DND-41 (cell line): Measurements from ENCODE around the gene PCNX2.

Source experiments
- ATAC-seq: fragments of 200-7000 bp; cut with Tn5 transposase; 3 replicates; pipeline ENCODE4 v1.9.1; 2021; ENCODE audit warnings: low read depth; ENCODE audit not compliant: insufficient read depth
- DNase-seq: peaks from one replicate; pipeline ENCODE4 v3.0.0-alpha.2; 2020
- H2AFZ ChIP-seq: 2 replicates; pipeline ENCODE4 v1.6.0; 2012; ENCODE audit warnings: low read depth, low read length
- H3K27ac ChIP-seq: 2 replicates; pipeline ENCODE4 v1.5.1; 2012; ENCODE audit warnings: low read length, inconsistent platforms
- H3K27me3 ChIP-seq: fragments of 200-600 bp; sonication (generic); 2 replicates; pipeline ENCODE4 v1.6.0; 2012; ENCODE audit warnings: low read length, mild to moderate bottlenecking, inconsistent platforms; ENCODE audit not compliant: insufficient read depth, poor library complexity
- H3K36me3 ChIP-seq: 2 replicates; pipeline ENCODE4 v1.5.1; 2012; ENCODE audit warnings: low read length, inconsistent platforms; ENCODE audit not compliant: insufficient read depth
- H3K4me1 ChIP-seq: 2 replicates; pipeline ENCODE4 v1.5.1; 2012; ENCODE audit warnings: mild to moderate bottlenecking, low read length; ENCODE audit not compliant: insufficient read depth
- H3K4me2 ChIP-seq: 2 replicates; pipeline ENCODE4 v1.6.0; 2012; ENCODE audit warnings: mild to moderate bottlenecking, moderate library complexity, low read length, inconsistent platforms; ENCODE audit not compliant: insufficient read depth
- H3K4me3 ChIP-seq, 2 experiments: fragments of 200-600 bp in 1 of 2; shearing (Covaris generic) in 1 of 2; 2 replicates each; pipeline ENCODE4 v1.5.1; 2012 to 2016; ENCODE audit warnings: inconsistent platforms in 2 of 2, low read length in 2 of 2, mild to moderate bottlenecking in 2 of 2, low read depth in 1 of 2, moderate library complexity in 1 of 2
- H3K79me2 ChIP-seq: 2 replicates; pipeline ENCODE4 v1.6.0; 2012; ENCODE audit warnings: low read length, inconsistent platforms; ENCODE audit not compliant: insufficient read depth
- H3K9ac ChIP-seq: 2 replicates; pipeline ENCODE4 v1.6.0; 2012; ENCODE audit warnings: low read depth, mild to moderate bottlenecking, inconsistent platforms, low read length, moderate library complexity
- H3K9me3 ChIP-seq: 2 replicates; pipeline ENCODE4 v1.5.1; 2012; ENCODE audit warnings: low read length, moderate library complexity, mild to moderate bottlenecking, inconsistent platforms; ENCODE audit not compliant: insufficient read depth, severe bottlenecking
- H4K20me1 ChIP-seq: 2 replicates; pipeline ENCODE4 v1.6.0; 2012; ENCODE audit warnings: low read length; ENCODE audit not compliant: insufficient read depth
- CTCF ChIP-seq: IDR thresholded peaks from 2 replicates; pipeline ENCODE4 v1.5.1; 2012; ENCODE audit warnings: borderline replicate concordance, low read length, moderate library complexity, mild to moderate bottlenecking; ENCODE audit not compliant: poor library complexity, severe bottlenecking; ENCODE audit errors: extremely low read depth
- EZH2 ChIP-seq: IDR thresholded peaks from 3 replicates; pipeline ENCODE4 v1.6.1; 2012; ENCODE audit warnings: borderline replicate concordance, low read depth, mild to moderate bottlenecking, moderate library complexity, low read length, inconsistent platforms; ENCODE audit not compliant: severe bottlenecking

The PCNX2 gene

DNA sequence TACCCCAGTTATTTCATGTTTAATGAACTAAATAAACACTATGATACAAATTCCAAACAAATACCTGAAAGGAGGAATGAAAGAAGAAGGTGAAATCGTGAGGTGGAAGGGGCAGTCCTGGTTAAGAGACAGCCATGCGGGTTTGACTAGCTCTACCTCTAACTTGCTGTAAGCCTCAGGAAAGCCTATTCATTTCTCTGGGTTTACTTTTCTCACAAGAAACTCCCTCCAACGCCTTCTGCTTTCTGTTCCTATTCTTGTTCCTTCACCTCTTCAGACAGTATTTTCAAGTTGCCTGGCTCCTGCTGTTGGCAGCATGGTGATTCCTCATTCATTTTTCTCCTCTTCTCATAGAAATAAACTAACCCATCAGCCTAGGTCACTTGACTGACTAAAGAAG, 252.7 kb downstream of the PCNX2 start:
- H3K9me3 ChIP-seq = no peaks in the 10 kb centered on the region
- H3K36me3 ChIP-seq = no peaks in the 10 kb centered on the region
- DNase-seq (no peak), ATAC-seq (no peak)
- H4K20me1 ChIP-seq = no peaks in the 10 kb centered on the region
- H3K27ac ChIP-seq = no peak overlapping the region
- H2AFZ ChIP-seq = no peak overlapping the region
- no peak overlapping the region for H3K4me2 ChIP-seq
- H3K9ac ChIP-seq = no peak overlapping the region
- H3K27me3 ChIP-seq = no peaks in the 10 kb centered on the region
- no peaks in the 10 kb centered on the region for H3K79me2 ChIP-seq
- no peaks in the 10 kb centered on the region for H3K4me1 ChIP-seq
- no peak for TF ChIP-seq EZH2
- no peak for TF ChIP-seq CTCF
- no peak overlapping the region for H3K4me3 ChIP-seq

GRCh38 chr1:233040494-233040893, 255.0 kb downstream of the PCNX2 start:
- Histone ChIP-seq H3K4me2 (no peak overlapping the region), H3K4me1 (no peaks in the 10 kb centered on the region), H3K36me3 (no peaks in the 10 kb centered on the region), H2AFZ (no peak overlapping the region), H3K79me2 (no peaks in the 10 kb centered on the region), H3K4me3 (no peak overlapping the region), H3K27me3 (no peaks in the 10 kb centered on the region), H3K9me3 (no peaks in the 10 kb centered on the region), H3K27ac (no peak overlapping the region), H4K20me1 (no peaks in the 10 kb centered on the region), H3K9ac (no peak overlapping the region)
- TF ChIP-seq EZH2 (no peak), CTCF (no peak)
- DNase-seq = no peak
- no peak for ATAC-seq

DNA sequence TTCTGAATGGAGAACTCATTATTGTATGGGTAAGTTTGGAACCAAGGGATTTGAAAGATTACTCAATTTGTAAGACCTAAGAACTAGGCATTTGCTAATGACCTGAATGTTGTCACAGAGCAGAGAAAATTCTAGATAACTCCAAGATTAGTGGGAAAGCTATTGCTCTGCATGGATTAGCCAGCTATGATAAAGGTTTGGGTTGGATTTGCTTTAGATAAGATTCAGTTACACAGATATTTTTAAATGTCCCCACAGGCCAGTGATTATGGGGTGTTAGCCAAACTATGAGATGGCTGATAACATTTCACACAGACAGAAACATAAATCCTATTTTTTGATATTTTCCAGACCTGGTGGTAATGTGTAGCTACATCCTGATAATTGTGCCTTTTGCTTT, 256.9 kb downstream of the PCNX2 start:
- H3K4me3 ChIP-seq = no peak overlapping the region
- no peaks in the 10 kb centered on the region for H3K27me3 ChIP-seq
- TF ChIP-seq EZH2 (no peak), CTCF (no peak)
- H3K4me2 ChIP-seq = no peak overlapping the region
- H3K27ac ChIP-seq = no peak overlapping the region
- no peaks in the 10 kb centered on the region for H3K4me1 ChIP-seq
- DNase-seq (no peak), ATAC-seq (no peak)
- no peaks in the 10 kb centered on the region for H3K9me3 ChIP-seq
- H4K20me1 ChIP-seq = no peaks in the 10 kb centered on the region
- no peaks in the 10 kb centered on the region for H3K36me3 ChIP-seq
- no peak overlapping the region for H2AFZ ChIP-seq
- no peaks in the 10 kb centered on the region for H3K79me2 ChIP-seq
- H3K9ac ChIP-seq = no peak overlapping the region

- no peak overlapping the region for H3K4me2 ChIP-seq
- no peak overlapping the region for H3K9ac ChIP-seq
- no peaks in the 10 kb centered on the region for H3K4me1 ChIP-seq
- H3K27me3 ChIP-seq = no peaks in the 10 kb centered on the region
- no peaks in the 10 kb centered on the region for H3K79me2 ChIP-seq
- no peaks in the 10 kb centered on the region for H4K20me1 ChIP-seq
- no peaks in the 10 kb centered on the region for H3K9me3 ChIP-seq
- TF ChIP-seq EZH2 (no peak), CTCF (no peak)
- no peak for ATAC-seq
- H3K27ac ChIP-seq = no peak overlapping the region
- no peaks in the 10 kb centered on the region for H3K36me3 ChIP-seq
- H3K4me3 ChIP-seq = no peak overlapping the region
- no peak for DNase-seq
- no peak overlapping the region for H2AFZ ChIP-seq
Measured at GRCh38 chr1:233037843-233038242, 257.7 kb downstream of the PCNX2 start.
